HepG2 (cell line): ENCODE measurements around the gene STYXL1. TPM values are rescaled to one million over a fixed set of nuclear protein-coding genes. Genes with fewer than 3 reads are reported as not detected.

ENCODE experiments used
- ATAC-seq: fragments of 200-7000 bp; cut with Tn5 transposase; 3 replicates; pipeline ENCODE4 v1.9.1; 2020; ENCODE audit warnings: mild to moderate bottlenecking, moderate library complexity
- BruUV-seq: library from RNA; stranded (reverse); fragments of 400-500 nt; replicated peaks from 2 replicates; lab custom pipeline; 2021; lab: Mats Ljungman, UMichigan
- CTCF ChIA-PET: fragments of 300-600 bp; formaldehyde crosslinking; extraction: SDS; loops from one replicate; lab custom pipeline; 2021; ENCODE audit warnings: low total read pairs, inconsistent platforms, low intra/inter-chr PET ratio; lab: Yijun Ruan, JAX
- POLR2A ChIA-PET: fragments of 350-600 bp; sonication (Branson Sonifier 250); formaldehyde crosslinking; loops from one replicate; lab custom pipeline; 2020; ENCODE audit warnings: antibody characterized with exemption, inconsistent platforms; lab: Yijun Ruan, JAX
- DNase-seq: peaks from one replicate; pipeline ENCODE4 v3.0.0-alpha.2; 2015; ENCODE audit warnings: low spot score
- FAIRE-seq: peaks from 3 replicates; lab custom pipeline; 2011; peaks lifted over from hg19 to GRCh38; lab: Jason Lieb, UNC
- H2AFZ ChIP-seq: one replicate; pipeline ENCODE4 v1.6.1; 2011; ENCODE audit warnings: low read length, inconsistent platforms
- H3K27ac ChIP-seq: fragments of 300-600 bp; 3 replicates; pipeline ENCODE4 v1.8.0; 2011; ENCODE audit warnings: mixed run types, mild to moderate bottlenecking, mixed read lengths, low read length, inconsistent platforms; ENCODE audit not compliant: insufficient read depth; ENCODE audit errors: extremely low read length
- H3K27me3 ChIP-seq, 2 experiments: fragments of 200-600 bp in 1 of 2; 2 replicates in 1 of 2; 3 replicates in 1 of 2; pipeline versions ENCODE4 v1.6.0 to v1.8.0; 2011; ENCODE audit warnings: low read length in 2 of 2, mild to moderate bottlenecking in 2 of 2, moderate library complexity in 2 of 2, inconsistent platforms in 1 of 2; ENCODE audit not compliant: insufficient read depth in 2 of 2, control insufficient read depth in 1 of 2
- H3K36me3 ChIP-seq, 2 experiments: fragments of 200-600 bp in 1 of 2; replicated peaks in 1 of 2; 2 replicates in 1 of 2; 3 replicates in 1 of 2; pipeline versions ENCODE4 v1.5.1 to v1.8.0; 2011; ENCODE audit warnings: low read length in 2 of 2, inconsistent platforms in 1 of 2; ENCODE audit not compliant: insufficient read depth in 2 of 2, control insufficient read depth in 1 of 2
- H3K4me1 ChIP-seq: 2 replicates; pipeline ENCODE4 v1.5.1; 2012; ENCODE audit warnings: low read length, inconsistent platforms; ENCODE audit not compliant: insufficient read depth
- H3K4me2 ChIP-seq: 2 replicates; pipeline ENCODE4 v1.6.0; 2011; ENCODE audit warnings: low read depth, low read length, inconsistent platforms
- H3K4me3 ChIP-seq, 3 experiments: fragments of 200-600 bp in 1 of 3; sonication (generic), shearing (Covaris generic) in 1 of 3; replicated peaks in 1 of 3; 2 replicates each; pipeline ENCODE4 v1.5.1; 2011 to 2016; ENCODE audit warnings: low read length in 3 of 3, inconsistent platforms in 2 of 3, low read depth in 2 of 3, mild to moderate bottlenecking in 2 of 3, control low read depth in 1 of 3, mixed read lengths in 1 of 3; ENCODE audit not compliant: insufficient read depth in 1 of 3
- H3K79me2 ChIP-seq: one replicate; pipeline ENCODE4 v1.6.1; 2011; ENCODE audit warnings: low read length, inconsistent platforms; ENCODE audit not compliant: insufficient read depth
- H3K9ac ChIP-seq: 2 replicates; pipeline ENCODE4 v1.6.0; 2011; ENCODE audit warnings: mild to moderate bottlenecking, low read depth, low read length, inconsistent platforms; ENCODE audit not compliant: insufficient read depth
- H3K9me3 ChIP-seq: 2 replicates; pipeline ENCODE4 v1.5.1; 2012; ENCODE audit warnings: mild to moderate bottlenecking, low read length
- H4K20me1 ChIP-seq: 2 replicates; pipeline ENCODE4 v1.6.0; 2011; ENCODE audit warnings: inconsistent platforms, mild to moderate bottlenecking, low read length, moderate library complexity; ENCODE audit not compliant: insufficient read depth
- LCORL ChIP-seq, 2 experiments: fragments of 450-650 bp in 1 of 2; sonication (generic) in 1 of 2; formaldehyde crosslinking in 1 of 2; IDR thresholded peaks; 2 replicates each; pipeline versions ENCODE4 v1.5.0 to v1.6.1; 2017 to 2020; ENCODE audit warnings: antibody characterized with exemption in 1 of 2, missing genetic modification reagents in 1 of 2
- MBD4 ChIP-seq: IDR thresholded peaks from 2 replicates; pipeline ENCODE4 v1.6.1; 2012; ENCODE audit warnings: low read length, inconsistent platforms, borderline replicate concordance
- RBM22 ChIP-seq: fragments of 200-400 bp; formaldehyde crosslinking; optimal IDR thresholded peaks from 2 replicates; pipeline ENCODE3; 2017; ENCODE audit warnings: mild to moderate bottlenecking, low read length, moderate library complexity
- ZNF101 ChIP-seq: sonication (generic); formaldehyde crosslinking; IDR thresholded peaks from 2 replicates; pipeline ENCODE4 v1.4.0; 2020; ENCODE audit warnings: mild to moderate bottlenecking, low read depth, missing genetic modification reagents, borderline replicate concordance
- ZNF644 ChIP-seq: IDR thresholded peaks from 2 replicates; pipeline ENCODE4 v1.6.1; 2016; ENCODE audit warnings: low read depth
- WGBS: methylation state at CpG from one replicate; pipeline ENCODE4 v1.1.6; 2017; ENCODE audit warnings: low lambda C conversion rate; 5-methylcytosine and 5-hydroxymethylcytosine counted together
- in situ Hi-C: cut with HindIII; loops from 2 replicates; pipeline ENCODE4 v1.10.0; 2017; ENCODE audit warnings: low pct_unique_long_range_greater_than_20kb; ENCODE audit not compliant: extremely low pct_ligation_motif_present
- intact Hi-C: fragments of 100-400 bp; cut with micrococcal nuclease; formaldehyde crosslinking; loops from one replicate; pipeline ENCODE4 v1.10.0; 2022; ENCODE audit not compliant: unreplicated experiment
- polyA plus RNA-seq, 8 experiments: library from polyadenylated mRNA; depleted of rRNA in 3 of 8; stranded (reverse) in 7 of 8; unstranded in 1 of 8; fragments of >200 nt; fragmentation: Illumina TruSeq in 4 of 8; extraction: Trizol in 4 of 8; gene quantifications; 2 replicates each; pipeline versions ENCODE4 v1.2.1 to v1.2.3, GENCODE V29; 2011 to 2016; ENCODE audit warnings: low read depth in 4 of 8, missing spikeins in 1 of 8, mixed read lengths in 1 of 8; ENCODE audit not compliant: insufficient read depth in 1 of 8
- total RNA-seq, 5 experiments: library from RNA; depleted of rRNA; stranded (reverse); fragments of >200 nt; fragmentation: Illumina TruSeq; extraction: Trizol; gene quantifications; 2 replicates each; pipeline ENCODE4 v1.2.3, GENCODE V29; 2016; ENCODE audit warnings: low read depth in 1 of 5
- TF ChIP-seq, protein P1 (sequence below): sonication (generic); formaldehyde crosslinking; IDR thresholded peaks from one replicate; pipeline ENCODE4 v1.5.1; 2020; ENCODE audit warnings: mild to moderate bottlenecking, missing genetic modification reagents; ENCODE audit errors: not compliant biosample characterization
- TF ChIP-seq, protein P2 (sequence below): sonication (generic); formaldehyde crosslinking; IDR thresholded peaks from 2 replicates; pipeline ENCODE4 v1.8.1; 2023; ENCODE audit warnings: mild to moderate bottlenecking, missing genetic modification reagents, borderline replicate concordance
- TF ChIP-seq, protein P3 (sequence below): sonication (generic); formaldehyde crosslinking; IDR thresholded peaks from 2 replicates; pipeline ENCODE4 v1.4.0; 2020; ENCODE audit warnings: mild to moderate bottlenecking, missing genetic modification reagents

Gene STYXL1
- total and polyA plus RNA-seq, 2 of the 13 experiments (the other 11 are each of a cell fraction or from before 2014, with no cell fraction given) = 23.9 to 38.3 TPM

DNA sequence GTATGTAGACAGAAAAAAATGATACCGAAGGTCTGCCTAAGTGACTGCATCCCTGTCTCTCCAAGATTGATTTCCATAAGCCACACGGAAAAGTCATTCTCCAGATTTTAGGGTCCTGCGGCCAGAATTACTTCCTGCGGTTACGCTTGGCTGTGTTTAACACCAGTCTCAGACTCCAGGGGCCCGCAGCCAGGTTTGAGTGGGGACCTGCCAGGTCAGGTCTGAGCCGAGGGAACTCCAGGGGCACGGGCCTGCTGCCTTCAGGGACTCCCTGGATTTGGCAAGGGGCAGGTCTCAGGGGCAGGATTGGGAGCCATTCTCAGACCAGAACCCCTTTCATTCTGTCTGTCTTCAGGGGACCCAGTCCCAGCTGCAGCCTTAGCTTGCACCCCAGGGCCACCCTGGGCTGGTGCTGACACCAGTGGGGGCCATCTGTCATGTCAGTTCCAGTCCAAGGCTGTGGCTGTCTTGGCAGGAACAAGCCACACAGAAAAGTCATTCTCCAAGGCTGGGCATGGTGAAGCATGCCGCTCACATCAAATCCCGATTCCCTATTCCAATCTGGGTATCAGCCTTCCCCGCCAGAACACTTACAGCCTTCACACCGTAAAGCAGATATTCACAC, 92.4 kb downstream of the STYXL1 start (continued):
- TF ChIP-seq, protein P1, sequence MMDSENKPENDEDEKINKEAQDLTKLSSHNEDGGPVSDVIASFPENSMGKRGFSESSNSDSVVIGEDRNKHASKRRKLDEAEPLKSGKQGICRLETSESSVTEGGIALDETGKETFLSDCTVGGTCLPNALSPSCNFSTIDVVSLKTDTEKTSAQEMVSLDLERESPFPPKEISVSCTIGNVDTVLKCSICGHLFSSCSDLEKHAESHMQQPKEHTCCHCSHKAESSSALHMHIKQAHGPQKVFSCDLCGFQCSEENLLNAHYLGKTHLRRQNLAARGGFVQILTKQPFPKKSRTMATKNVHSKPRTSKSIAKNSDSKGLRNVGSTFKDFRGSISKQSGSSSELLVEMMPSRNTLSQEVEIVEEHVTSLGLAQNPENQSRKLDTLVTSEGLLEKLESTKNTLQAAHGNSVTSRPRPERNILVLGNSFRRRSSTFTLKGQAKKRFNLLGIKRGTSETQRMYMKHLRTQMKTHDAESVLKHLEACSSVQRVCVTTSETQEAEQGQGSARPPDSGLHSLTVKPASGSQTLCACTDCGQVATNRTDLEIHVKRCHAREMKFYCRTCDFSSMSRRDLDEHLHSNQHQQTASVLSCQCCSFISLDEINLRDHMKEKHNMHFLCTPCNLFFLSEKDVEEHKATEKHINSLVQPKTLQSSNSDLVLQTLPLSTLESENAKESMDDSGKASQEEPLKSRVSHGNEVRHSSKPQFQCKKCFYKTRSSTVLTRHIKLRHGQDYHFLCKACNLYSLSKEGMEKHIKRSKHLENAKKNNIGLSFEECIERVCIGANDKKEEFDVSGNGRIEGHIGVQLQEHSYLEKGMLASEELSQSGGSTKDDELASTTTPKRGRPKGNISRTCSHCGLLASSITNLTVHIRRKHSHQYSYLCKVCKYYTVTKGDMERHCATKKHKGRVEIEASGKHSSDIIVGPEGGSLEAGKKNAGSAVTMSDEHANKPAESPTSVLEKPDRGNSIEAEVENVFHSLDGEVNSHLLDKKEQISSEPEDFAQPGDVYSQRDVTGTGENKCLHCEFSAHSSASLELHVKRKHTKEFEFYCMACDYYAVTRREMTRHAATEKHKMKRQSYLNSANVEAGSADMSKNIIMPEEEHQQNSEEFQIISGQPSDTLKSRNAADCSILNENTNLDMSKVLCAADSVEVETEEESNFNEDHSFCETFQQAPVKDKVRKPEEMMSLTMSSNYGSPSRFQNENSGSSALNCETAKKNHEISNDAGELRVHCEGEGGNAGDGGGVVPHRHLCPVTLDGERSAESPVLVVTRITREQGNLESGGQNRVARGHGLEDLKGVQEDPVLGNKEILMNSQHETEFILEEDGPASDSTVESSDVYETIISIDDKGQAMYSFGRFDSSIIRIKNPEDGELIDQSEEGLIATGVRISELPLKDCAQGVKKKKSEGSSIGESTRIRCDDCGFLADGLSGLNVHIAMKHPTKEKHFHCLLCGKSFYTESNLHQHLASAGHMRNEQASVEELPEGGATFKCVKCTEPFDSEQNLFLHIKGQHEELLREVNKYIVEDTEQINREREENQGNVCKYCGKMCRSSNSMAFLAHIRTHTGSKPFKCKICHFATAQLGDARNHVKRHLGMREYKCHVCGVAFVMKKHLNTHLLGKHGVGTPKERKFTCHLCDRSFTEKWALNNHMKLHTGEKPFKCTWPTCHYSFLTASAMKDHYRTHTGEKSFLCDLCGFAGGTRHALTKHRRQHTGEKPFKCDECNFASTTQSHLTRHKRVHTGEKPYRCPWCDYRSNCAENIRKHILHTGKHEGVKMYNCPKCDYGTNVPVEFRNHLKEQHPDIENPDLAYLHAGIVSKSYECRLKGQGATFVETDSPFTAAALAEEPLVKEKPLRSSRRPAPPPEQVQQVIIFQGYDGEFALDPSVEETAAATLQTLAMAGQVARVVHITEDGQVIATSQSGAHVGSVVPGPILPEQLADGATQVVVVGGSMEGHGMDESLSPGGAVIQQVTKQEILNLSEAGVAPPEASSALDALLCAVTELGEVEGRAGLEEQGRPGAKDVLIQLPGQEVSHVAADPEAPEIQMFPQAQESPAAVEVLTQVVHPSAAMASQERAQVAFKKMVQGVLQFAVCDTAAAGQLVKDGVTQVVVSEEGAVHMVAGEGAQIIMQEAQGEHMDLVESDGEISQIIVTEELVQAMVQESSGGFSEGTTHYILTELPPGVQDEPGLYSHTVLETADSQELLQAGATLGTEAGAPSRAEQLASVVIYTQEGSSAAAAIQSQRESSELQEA (CRISPR knock-in tag) = peak; percentile 41
- peak; percentile 78 for TF ChIP-seq RBM22

DNA sequence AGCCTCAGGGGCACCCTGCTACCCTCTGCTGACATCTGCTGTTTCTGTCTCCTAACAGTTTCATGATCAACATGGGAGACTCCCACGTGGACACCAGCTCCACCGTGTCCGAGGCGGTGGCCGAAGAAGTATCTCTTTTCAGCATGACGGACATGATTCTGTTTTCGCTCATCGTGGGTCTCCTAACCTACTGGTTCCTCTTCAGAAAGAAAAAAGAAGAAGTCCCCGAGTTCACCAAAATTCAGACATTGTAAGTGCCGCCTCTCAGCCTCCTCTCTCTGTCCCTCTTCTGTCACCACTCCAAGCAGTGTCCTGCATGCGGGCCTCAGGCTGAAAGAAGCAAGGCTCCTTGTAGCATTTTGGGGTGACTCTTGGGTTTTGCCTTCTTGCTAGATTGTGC, 93.9 kb downstream of the STYXL1 start:
- POLR2A ChIA-PET = interaction anchor here (1.4 kb wide), 1 partner anchor 40 kb away, joined by 3 read pairs; no protein-coding TSS in a partner anchor
- H3K36me3 ChIP-seq = peaks cover 19 to 54% of the 10 kb centered on the region in 2 experiments
- no peak for DNase-seq
- peaks cover 71% of the 10 kb centered on the region for H3K4me1 ChIP-seq
- ATAC-seq = no peak
- no peak overlapping the region for H3K4me2 ChIP-seq
- peaks cover 51% of the 10 kb centered on the region for H3K79me2 ChIP-seq
- BruUV-seq = no TSS peak
- CTCF ChIA-PET = no interaction called here
- intact Hi-C loops (no loop called here), in situ Hi-C loops (no loop called here)
- no peak overlapping the region for H3K4me3 ChIP-seq
- H2AFZ ChIP-seq = no peak overlapping the region
- peaks cover 66% of the 10 kb centered on the region for H4K20me1 ChIP-seq
- no peaks in the 10 kb centered on the region for H3K9me3 ChIP-seq
- H3K27ac ChIP-seq = peak overlapping the region; percentile 10
- FAIRE-seq = no peak
- H3K9ac ChIP-seq = no peak overlapping the region
- WGBS = 97% methylated on average over 11 of the region's 11 CpGs
- H3K27me3 ChIP-seq = no peaks in the 10 kb centered on the region
- TF ChIP-seq LCORL (IDR thresholded peaks at IDR 0.05) (no peak), LCORL (CRISPR knock-in tag; IDR thresholded peaks at IDR 0.05) (no peak), ZNF644 (CRISPR knock-in tag) (no peak), ZNF101 (no peak), MBD4 (no peak)
- TF ChIP-seq, protein P2, sequence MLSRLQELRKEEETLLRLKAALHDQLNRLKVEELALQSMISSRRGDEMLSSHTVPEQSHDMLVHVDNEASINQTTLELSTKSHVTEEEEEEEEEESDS (CRISPR knock-in tag) = no peak
- TF ChIP-seq, protein P3, sequence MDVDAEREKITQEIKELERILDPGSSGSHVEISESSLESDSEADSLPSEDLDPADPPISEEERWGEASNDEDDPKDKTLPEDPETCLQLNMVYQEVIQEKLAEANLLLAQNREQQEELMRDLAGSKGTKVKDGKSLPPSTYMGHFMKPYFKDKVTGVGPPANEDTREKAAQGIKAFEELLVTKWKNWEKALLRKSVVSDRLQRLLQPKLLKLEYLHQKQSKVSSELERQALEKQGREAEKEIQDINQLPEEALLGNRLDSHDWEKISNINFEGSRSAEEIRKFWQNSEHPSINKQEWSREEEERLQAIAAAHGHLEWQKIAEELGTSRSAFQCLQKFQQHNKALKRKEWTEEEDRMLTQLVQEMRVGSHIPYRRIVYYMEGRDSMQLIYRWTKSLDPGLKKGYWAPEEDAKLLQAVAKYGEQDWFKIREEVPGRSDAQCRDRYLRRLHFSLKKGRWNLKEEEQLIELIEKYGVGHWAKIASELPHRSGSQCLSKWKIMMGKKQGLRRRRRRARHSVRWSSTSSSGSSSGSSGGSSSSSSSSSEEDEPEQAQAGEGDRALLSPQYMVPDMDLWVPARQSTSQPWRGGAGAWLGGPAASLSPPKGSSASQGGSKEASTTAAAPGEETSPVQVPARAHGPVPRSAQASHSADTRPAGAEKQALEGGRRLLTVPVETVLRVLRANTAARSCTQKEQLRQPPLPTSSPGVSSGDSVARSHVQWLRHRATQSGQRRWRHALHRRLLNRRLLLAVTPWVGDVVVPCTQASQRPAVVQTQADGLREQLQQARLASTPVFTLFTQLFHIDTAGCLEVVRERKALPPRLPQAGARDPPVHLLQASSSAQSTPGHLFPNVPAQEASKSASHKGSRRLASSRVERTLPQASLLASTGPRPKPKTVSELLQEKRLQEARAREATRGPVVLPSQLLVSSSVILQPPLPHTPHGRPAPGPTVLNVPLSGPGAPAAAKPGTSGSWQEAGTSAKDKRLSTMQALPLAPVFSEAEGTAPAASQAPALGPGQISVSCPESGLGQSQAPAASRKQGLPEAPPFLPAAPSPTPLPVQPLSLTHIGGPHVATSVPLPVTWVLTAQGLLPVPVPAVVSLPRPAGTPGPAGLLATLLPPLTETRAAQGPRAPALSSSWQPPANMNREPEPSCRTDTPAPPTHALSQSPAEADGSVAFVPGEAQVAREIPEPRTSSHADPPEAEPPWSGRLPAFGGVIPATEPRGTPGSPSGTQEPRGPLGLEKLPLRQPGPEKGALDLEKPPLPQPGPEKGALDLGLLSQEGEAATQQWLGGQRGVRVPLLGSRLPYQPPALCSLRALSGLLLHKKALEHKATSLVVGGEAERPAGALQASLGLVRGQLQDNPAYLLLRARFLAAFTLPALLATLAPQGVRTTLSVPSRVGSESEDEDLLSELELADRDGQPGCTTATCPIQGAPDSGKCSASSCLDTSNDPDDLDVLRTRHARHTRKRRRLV (CRISPR knock-in tag) = no peak
